Motor neuron (in vitro differentiated cells): ENCODE results near the gene GPR84. TPM values are rescaled to one million over a fixed set of nuclear protein-coding genes. Genes with fewer than 3 reads are reported as not detected.
A peak's percentile ranks its signal among the peaks of the same experiment; 100 is the strongest.

Source experiments
- ATAC-seq, 8 experiments: fragments of 200-7000 bp; cut with Tn5 transposase; replicated peaks in 6 of 8; 2 replicates each; pipeline ENCODE4 v1.8.0; 2021; ENCODE audit warnings: mild to moderate bottlenecking in 8 of 8, moderate library complexity in 8 of 8
- H3K27ac ChIP-seq, 2 donors: fragments of 250-450 bp; sonication (Bioruptor Pico); 2 replicates each; pipeline ENCODE4 v1.9.0; 2021; ENCODE audit warnings: antibody characterized with exemption in 2 of 2, mild to moderate bottlenecking in 2 of 2, moderate library complexity in 1 of 2
- H3K4me1 ChIP-seq, 2 donors: fragments of 250-450 bp; sonication (Bioruptor Pico); replicated peaks in 1 of 2; 2 replicates each; pipeline ENCODE4 v1.6.1; 2021; ENCODE audit warnings: antibody characterized with exemption in 2 of 2, mild to moderate bottlenecking in 2 of 2, moderate library complexity in 1 of 2
- H3K4me3 ChIP-seq, 5 donors: fragments of 250-450 bp; sonication (Bioruptor Pico); 2 replicates each; pipeline ENCODE4 v1.9.0; 2021; ENCODE audit warnings: antibody characterized with exemption in 5 of 5, mild to moderate bottlenecking in 5 of 5, moderate library complexity in 4 of 5
- WGBS, 10 experiments: fragments of 450-650 bp; shearing (Covaris generic); methylation state at CpG; one replicate each; pipeline ENCODE4 v1.0.0; 2022; 5-methylcytosine and 5-hydroxymethylcytosine counted together
- in situ Hi-C, 9 experiments: fragments of 400-800 bp; cut with MboI; loops; one replicate each; pipeline ENCODE4 v1.15.0; 2021; ENCODE audit warnings: low sequenced_read_pairs in 9 of 9, low pct_unique_long_range_greater_than_20kb in 2 of 9; ENCODE audit not compliant: unreplicated experiment in 9 of 9
- total RNA-seq, 8 experiments: library from RNA; unstranded; fragments of 300-600 nt; gene quantifications; 2 replicates each; pipeline versions ENCODE4 v1.2.3 to v1.2.4, GENCODE V29; 2022

The GPR84 gene
- total RNA-seq, 8 experiments from 2014 or later, result 0.14 to 0.76 (median 0.31) TPM; not detected in 1

DNA sequence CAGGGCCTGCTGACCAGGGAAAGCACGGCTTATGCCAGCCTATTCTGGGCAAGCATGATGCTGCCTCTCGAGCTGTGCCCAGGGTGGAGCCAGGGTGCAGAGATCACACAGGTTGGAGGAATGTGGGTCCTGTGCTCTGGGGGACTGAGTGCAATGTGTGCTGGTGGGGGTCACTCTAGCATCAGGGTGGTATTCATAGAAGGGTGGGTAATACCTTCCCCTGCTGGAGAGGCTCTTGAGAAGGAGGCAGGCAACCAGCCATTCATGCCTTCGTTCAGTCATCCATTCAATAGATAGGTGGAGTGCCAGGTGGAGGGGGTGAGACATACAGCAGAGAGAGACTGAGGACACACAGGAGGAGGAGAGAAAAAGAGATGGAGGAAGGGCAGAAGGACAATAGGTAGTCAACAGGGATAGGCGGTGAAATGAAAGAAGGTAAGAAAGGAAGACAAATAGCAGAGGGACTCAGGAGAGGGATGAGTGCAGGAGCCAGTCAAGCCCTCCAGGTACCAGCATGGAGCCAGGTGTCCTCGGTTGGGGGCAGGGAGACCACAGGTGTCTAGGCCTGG lies 25.4 kb upstream of the GPR84 start:
- Histone ChIP-seq H3K27ac (no peak overlapping the region), H3K4me3 (no peak overlapping the region), H3K4me1 (peaks cover 41 to 50% of the 10 kb centered on the region in 2 donors)
- in situ Hi-C loops, result loop anchor here in 2 of 9 experiments (10.0 to 25.0 kb wide), 2 partner anchors 55 to 377 kb away; partner anchors contain the start of genes HOXC8 (in 1 of the 2) and HOXC9 (in 1 of the 2)
- no peak for ATAC-seq
- 70 to 100% (median 90%) methylated on average over 1 to 4 of the region's 5 CpGs; no CpG with 5 or more reads in 1 of the 10 experiments for WGBS, 10 experiments

DNA sequence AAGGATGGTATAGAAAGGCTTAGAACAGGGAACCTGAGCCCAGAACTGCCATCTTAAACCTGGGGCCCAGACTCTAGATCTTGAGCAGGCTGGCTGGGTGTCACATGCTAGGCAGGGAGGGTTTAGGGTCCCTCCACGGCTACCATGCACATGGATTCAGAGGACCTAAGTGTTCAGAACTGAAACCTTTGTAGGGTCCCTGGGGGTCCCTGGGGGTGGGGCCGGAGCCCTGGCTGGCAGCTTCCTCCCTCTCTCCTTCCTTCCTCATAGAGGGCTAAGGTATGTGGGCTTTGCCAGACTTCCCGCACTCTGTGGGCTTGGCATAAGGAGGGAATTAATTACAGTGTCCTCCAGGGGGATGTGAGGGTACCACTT lies 24.8 kb upstream of the GPR84 start:
- WGBS, 10 experiments, result 40% methylated on average over 1 of the region's 3 CpGs; no CpG with 5 or more reads in 9 of the 10 experiments
- Histone ChIP-seq H3K4me3 (no peak overlapping the region), H3K4me1 (peaks cover 41 to 50% of the 10 kb centered on the region in 2 donors), H3K27ac (no peak overlapping the region)
- in situ Hi-C loops, result loop anchor here in 1 of 9 experiments (25.0 kb wide), 1 partner anchor 377 kb away; the partner anchor contains the start of genes HOXC8 and HOXC9
- ATAC-seq, result no peak

DNA sequence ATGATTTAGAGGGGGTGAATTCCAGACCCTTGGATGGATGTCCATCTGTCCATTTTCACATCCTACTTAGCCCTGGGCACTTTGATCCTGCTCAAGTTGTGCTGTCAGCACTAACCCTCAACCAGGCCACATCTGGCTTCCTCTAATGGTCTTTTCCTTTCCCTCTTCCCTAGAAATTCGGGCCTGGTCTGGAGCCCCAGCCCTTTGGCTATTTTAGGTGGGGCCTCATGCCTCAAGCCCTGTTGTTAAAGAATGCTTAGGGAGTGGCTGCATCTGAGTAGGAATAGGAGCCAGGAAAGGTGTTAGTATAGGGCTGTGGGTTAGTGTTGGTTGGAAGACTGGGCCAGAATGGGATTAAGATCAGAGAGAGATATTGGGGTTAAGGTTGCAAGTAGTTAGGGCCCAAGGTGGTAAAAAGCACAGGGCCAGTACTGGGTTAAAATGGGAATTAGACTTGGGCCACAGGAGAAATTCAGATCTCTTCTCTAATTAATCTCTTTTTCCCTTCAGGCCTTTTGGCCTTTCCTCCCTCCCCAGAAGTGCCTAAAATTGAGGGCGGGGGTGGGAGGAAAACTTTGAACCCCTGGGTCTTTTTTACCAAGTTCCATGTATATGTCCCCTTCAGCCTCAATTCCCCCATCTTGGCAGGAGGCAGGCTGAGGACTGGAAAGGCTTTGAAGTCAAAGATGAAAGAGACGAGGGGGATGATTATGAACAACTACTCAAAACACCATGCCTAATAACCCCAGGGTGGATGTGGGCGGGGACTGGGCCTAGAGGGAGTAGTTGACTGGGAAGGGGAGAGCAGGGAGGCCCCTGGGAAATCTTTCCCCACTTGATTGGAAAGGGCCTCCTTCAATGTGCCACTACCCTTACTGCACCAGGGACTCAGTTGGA lies 24.2 kb upstream of the GPR84 start:
- H3K4me3 ChIP-seq, result no peak overlapping the region
- H3K4me1 ChIP-seq, result peaks cover 39 to 50% of the 10 kb centered on the region in 2 donors
- in situ Hi-C loops, result loop anchor here in 1 of 9 experiments (25.0 kb wide), 1 partner anchor 376 kb away; the partner anchor contains the start of genes HOXC8 and HOXC9
- peak in 3 of 8 experiments; percentile 66 to 83 (median 80) for ATAC-seq
- H3K27ac ChIP-seq, result peak overlapping the region in 1 of 2 donors; percentile 24
- 0 to 100% (median 40%) methylated on average over 1 of the region's 4 CpGs; no CpG with 5 or more reads in 5 of the 10 experiments for WGBS, 10 experiments

DNA sequence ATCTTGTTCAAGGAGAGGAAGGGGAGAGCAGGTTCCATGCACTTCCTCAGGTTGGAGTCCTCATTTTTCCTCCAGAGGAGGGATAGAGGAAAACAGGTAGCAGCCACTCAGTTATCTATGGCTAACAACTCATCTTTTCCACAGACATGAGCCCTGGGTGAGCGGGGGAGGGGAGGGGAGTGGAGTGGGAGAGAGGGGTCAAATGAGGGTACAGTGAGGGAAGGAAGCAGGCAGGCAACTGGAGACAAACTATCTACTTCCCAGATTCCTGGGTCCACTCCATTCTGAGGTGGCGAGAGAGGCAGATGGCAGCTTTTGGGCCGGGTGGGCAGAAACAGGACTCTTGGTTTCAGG lies 22.8 kb upstream of the GPR84 start:
- in situ Hi-C loops, result loop anchor here in 1 of 9 experiments (25.0 kb wide), 1 partner anchor 375 kb away; the partner anchor contains the start of genes HOXC8 and HOXC9
- ATAC-seq, result no peak
- H3K27ac ChIP-seq, result peak overlapping the region in 1 of 2 donors; percentile 1
- peaks cover 33 to 49% of the 10 kb centered on the region in 2 donors for H3K4me1 ChIP-seq
- WGBS, 10 experiments, result 40 to 80% methylated on average over 1 of the region's 3 CpGs; no CpG with 5 or more reads in 8 of the 10 experiments
- H3K4me3 ChIP-seq, result no peak overlapping the region

DNA sequence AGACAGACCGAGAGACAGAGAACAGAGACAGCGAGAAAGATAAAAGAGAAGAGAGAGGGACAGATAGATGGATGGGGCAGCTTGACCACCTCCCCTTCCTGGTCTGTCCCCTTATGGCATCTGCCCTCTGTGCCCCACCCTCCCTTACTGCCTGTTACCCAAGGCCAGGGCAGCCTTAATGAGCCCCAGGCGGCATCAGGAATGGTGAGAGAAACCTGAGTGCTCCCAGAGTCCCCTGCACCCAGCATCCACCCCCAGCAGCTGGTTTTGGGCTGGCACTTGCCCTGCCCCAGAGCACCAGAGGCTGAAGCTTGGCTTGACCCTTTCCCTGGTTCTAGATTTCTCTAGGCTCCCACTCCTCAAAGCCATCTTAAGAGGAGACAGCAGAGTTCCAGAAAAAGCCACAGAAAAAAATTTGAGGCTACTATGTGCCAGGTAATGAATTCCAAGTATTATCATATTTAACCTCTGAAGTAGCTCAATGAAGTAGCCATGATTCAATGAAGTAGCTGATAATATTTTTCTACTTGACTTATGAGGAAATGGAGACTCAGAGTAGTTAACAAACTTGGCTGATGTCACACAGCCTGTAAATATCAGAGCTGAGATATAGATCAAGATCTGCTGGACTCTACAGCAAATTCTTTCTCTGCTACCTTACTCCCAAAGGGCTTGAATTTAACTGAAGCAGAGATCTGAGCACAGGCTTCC lies 22.3 kb upstream of the GPR84 start:
- Histone ChIP-seq H3K27ac (no peak overlapping the region), H3K4me1 (peaks cover 30 to 44% of the 10 kb centered on the region in 2 donors), H3K4me3 (no peak overlapping the region)
- in situ Hi-C loops, result loop anchor here in 1 of 9 experiments (25.0 kb wide), 1 partner anchor 374 kb away; the partner anchor contains the start of genes HOXC8 and HOXC9
- no peak for ATAC-seq
- 69 to 100% (median 83%) methylated on average over 1 to 3 of the region's 3 CpGs; no CpG with 5 or more reads in 5 of the 10 experiments for WGBS, 10 experiments

DNA sequence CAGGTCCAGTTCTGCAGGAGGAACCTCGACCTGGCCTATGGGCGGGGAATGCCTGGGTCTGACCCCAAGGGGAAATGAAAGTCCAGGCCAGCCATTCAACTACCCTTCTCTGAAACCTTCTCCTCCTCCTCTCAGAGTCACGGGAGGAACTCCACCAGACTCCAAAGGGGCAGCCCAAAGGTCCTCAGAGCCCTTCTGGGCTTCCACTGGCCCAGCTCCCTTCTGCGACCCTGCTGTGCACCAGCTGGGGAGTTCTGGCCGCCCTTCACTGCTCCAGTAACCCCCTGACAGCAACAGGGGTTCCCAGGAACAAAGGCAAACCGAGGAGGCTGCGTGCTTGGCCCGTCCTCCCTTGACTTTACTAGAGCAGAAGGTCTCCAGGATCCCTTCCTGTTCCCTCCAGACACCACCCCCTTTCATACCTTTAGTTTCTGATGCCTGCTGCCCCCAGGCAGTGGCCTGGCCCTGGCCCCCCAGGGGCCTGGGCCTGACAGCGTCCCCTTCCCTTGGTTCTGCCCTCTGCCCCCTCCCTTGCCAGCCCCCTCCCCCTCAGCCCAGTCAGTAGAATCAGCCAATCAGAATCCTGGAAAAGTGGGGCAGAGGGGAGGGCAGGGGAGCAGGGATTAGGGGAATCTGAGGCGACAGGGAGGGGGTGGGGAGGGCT lies 21.1 kb upstream of the GPR84 start:
- no peak overlapping the region for H3K4me3 ChIP-seq
- WGBS, 10 experiments, result 0 to 100% (median 80%) methylated on average over 1 to 4 of the region's 10 CpGs; no CpG with 5 or more reads in 5 of the 10 experiments
- H3K4me1 ChIP-seq, result peaks cover 27 to 36% of the 10 kb centered on the region in 2 donors
- in situ Hi-C loops, result loop anchor here in 1 of 9 experiments (25.0 kb wide), 1 partner anchor 373 kb away; the partner anchor contains the start of genes HOXC8 and HOXC9
- ATAC-seq, result no peak
- H3K27ac ChIP-seq, result no peak overlapping the region

DNA sequence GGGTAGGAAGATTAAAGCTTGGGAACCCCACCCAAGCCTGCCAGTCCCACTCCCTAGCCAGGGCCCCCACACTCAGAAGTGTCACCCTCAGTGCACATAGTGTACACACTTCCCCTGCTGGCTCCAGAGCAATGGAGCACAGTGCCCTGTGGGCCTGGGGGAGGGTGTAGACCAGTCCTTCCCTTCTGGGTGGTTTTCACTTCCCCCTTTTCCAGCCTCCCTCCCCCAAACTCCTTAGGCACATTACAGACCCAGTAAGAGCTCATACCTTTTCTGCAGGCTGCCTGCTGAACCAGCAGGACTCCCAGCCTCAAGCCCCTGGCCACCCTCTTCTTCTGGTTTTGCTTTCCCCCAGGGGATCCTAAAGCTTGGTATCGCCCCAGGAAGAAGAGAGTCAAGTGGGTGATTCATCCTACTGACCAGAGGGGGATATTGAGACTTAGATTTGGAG lies 20.3 kb upstream of the GPR84 start, which contains the start of gene ZNF385A:
Gene ZNF385A, minus strand, starts transcription at position 143 of the 451 bp plus-strand sequence. CDS start 219 bp downstream, outside the sequence.
- Histone ChIP-seq H3K27ac (no peak within 1 kb of the TSS), H3K4me3 (no peak within 1 kb of the TSS), H3K4me1 (peaks cover 24 to 32% of the 10 kb centered on the region in 2 donors)
- no peak for ATAC-seq
- in situ Hi-C loops, result loop anchor here in 1 of 9 experiments (25.0 kb wide), 1 partner anchor 372 kb away; the partner anchor contains the start of genes HOXC8 and HOXC9
- 89 to 100% (median 100%) methylated on average over 1 of the region's 1 CpG; no CpG with 5 or more reads in 7 of the 10 experiments for WGBS, 10 experiments

DNA sequence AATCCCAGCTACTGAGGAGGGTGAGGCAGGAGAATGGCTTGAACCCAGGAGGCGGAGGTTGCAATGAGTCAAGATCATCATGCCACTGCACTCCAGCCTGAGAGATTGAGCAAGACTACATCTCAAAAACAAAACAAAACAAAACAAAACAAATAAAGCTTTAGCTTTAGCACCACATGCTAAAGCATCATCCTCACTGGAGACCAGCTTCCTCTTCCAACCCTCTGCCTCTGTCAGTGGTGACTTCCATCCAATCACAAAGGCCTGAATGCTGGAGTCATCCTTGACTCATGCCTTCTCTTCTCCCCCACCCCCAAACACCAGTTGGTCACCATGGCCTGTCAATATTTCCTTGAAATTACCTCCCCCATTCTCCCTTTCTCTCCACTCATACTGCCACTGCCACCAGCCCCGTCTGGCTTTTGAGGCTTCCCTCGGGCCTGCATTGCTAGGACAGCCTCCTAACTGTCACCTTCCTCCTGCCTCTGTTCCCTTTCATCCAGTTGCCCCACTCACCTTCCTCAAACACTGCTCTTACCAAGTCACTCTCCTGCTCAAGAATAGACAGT lies 18.8 kb upstream of the GPR84 start:
- Histone ChIP-seq H3K4me3 (no peak overlapping the region), H3K4me1 (peaks cover 28 to 30% of the 10 kb centered on the region in 2 donors), H3K27ac (no peak overlapping the region)
- in situ Hi-C loops, result loop anchor here in 1 of 9 experiments (25.0 kb wide), 1 partner anchor 371 kb away; the partner anchor contains the start of genes HOXC8 and HOXC9
- 50 to 100% (median 84%) methylated on average over 1 to 3 of the region's 3 CpGs; no CpG with 5 or more reads in 4 of the 10 experiments for WGBS, 10 experiments
- ATAC-seq, result peak in 3 of 8 experiments; percentile 5 to 37 (median 26)

DNA sequence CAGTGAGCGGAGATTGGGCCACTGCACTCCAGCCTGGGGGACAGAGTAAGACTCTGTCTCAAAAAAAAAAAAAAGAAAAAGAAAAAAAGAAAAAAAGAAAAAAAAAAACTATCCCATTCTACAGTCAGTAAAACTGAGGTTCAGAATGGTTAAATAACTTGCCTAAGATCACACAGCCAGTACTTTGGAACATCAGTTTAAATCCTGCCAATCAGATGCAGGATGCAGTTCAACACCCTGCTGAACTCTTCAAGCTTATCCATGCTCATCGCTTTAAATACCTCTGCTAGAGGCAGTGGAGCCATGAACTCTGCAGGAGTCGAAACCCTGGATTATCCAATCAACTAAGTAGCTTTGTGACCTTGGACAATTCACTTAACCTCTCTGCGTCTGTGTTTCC lies 16.9 kb upstream of the GPR84 start:
- ATAC-seq, result no peak
- WGBS, 10 experiments, result 87 to 100% (median 100%) methylated on average over 1 to 4 of the region's 4 CpGs
- in situ Hi-C loops, result loop anchor here in 1 of 9 experiments (25.0 kb wide), 1 partner anchor 369 kb away; the partner anchor contains the start of genes HOXC8 and HOXC9
- Histone ChIP-seq H3K27ac (no peak overlapping the region), H3K4me1 (peaks cover 20% of the 10 kb centered on the region in 2 donors), H3K4me3 (no peak overlapping the region)

DNA sequence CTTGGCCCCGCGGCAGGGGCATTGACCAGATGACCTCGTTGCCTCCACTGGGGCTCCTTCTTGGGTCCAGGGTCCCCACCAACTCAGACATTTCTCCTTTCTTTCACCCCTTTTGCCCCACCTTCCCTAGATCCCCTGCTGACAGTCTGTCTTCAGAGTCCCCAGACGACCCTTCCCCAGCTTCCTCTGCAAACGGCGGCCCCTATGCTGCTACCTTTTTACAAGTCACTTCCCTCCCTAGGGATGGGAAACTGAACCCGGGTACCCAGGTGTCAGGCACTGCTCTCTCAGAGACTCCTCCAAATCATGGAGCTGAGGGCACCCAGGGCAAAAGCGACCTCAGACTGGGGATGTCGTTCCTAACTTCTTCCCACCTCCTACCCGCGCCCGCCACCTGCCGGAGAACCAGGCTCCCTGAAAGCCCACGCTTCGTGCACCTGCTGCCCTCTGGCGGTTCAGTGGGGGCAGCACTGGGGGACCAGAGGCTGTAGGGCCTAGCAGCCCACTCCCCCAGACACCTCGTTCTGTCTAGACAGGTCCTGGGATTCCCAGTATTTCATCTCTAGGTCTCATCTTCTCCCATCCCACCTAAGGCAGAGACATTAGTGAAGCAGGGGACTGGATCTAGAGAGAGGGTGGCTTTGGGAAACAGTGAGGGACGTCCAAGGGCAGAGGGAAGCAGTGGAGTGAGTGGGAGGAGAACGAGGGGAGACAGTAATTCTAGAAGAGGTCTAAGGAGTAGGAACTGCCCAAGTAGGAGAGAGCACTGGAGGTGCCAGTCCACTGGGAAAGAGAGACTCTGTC lies 15.3 kb upstream of the GPR84 start:
- no peak overlapping the region for H3K27ac ChIP-seq
- peak; percentile 18 to 84 (median 72) for ATAC-seq
- 0 to 100% (median 33%) methylated on average over 1 to 5 of the region's 19 CpGs; no CpG with 5 or more reads in 2 of the 10 experiments for WGBS, 10 experiments
- in situ Hi-C loops, result loop anchor here in 1 of 9 experiments (25.0 kb wide), 1 partner anchor 367 kb away; the partner anchor contains the start of genes HOXC8 and HOXC9
- H3K4me3 ChIP-seq, result peak overlapping the region; percentile 44 to 61 (median 51)
- peaks cover 9% of the 10 kb centered on the region in 2 donors for H3K4me1 ChIP-seq
